GM12891 (cell line): ENCODE results near the gene CD164.

Source experiments
- DNase-seq: peaks from one replicate; pipeline ENCODE4 v3.0.0; 2011; ENCODE audit warnings: low spot score; ENCODE audit not compliant: insufficient read length
- FAIRE-seq: peaks from 2 replicates; lab custom pipeline; 2011; peaks lifted over from hg19 to GRCh38; lab: Jason Lieb, UNC
- PAX5 ChIP-seq: IDR thresholded peaks from 2 replicates; pipeline ENCODE4 v1.6.1; 2011; ENCODE audit warnings: low read length, moderate library complexity, mild to moderate bottlenecking; ENCODE audit not compliant: insufficient read depth, severe bottlenecking
- POLR2A ChIP-seq: IDR thresholded peaks from 2 replicates; pipeline ENCODE4 v1.6.1; 2011; ENCODE audit warnings: low read depth, low read length, control low read depth
- POLR2AphosphoS5 ChIP-seq: IDR thresholded peaks from 2 replicates; pipeline ENCODE4 v1.6.1; 2011; ENCODE audit warnings: low read depth, low read length, control low read depth
- POU2F2 ChIP-seq: IDR thresholded peaks from 2 replicates; pipeline ENCODE4 v1.6.1; 2011; ENCODE audit warnings: low read depth, mild to moderate bottlenecking, control low read depth, low read length, moderate library complexity
- SPI1 ChIP-seq: IDR thresholded peaks from 2 replicates; pipeline ENCODE4 v1.6.1; 2011; ENCODE audit warnings: low read depth, low read length, control low read depth
- TAF1 ChIP-seq: IDR thresholded peaks from 2 replicates; pipeline ENCODE4 v1.6.1; 2011; ENCODE audit warnings: low read depth, low read length, control low read depth

Gene CD164

GRCh38 chr6:109332748-109333147, 49.5 kb downstream of the CD164 start:
- TF ChIP-seq PAX5 (no peak), POU2F2 (no peak), POLR2A (no peak), POLR2AphosphoS5 (no peak), TAF1 (no peak), SPI1 (no peak)
- DNase-seq (no peak), FAIRE-seq (no peak)

DNA sequence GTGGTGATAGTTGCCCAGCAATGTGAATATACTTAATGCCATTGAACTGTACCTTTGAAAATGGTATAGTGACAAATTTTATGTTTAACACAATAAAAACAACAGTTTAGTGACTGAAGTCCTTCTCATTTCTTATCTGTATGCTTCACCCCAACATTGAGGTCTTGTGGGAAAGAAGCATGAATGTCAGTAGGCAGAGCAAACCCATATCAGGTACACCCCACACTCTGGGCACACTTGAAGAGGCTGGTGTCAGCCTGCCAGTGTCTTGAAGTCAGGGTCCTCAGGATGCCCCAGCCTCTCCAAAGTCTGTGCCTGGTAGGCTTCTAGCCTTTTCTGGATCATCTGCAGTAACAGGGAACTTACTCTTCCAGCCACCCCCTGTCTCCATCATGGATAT, 51.2 kb downstream of the CD164 start:
- TF ChIP-seq POLR2AphosphoS5 (no peak), PAX5 (no peak)
- DNase-seq (no peak), FAIRE-seq (no peak)

DNA sequence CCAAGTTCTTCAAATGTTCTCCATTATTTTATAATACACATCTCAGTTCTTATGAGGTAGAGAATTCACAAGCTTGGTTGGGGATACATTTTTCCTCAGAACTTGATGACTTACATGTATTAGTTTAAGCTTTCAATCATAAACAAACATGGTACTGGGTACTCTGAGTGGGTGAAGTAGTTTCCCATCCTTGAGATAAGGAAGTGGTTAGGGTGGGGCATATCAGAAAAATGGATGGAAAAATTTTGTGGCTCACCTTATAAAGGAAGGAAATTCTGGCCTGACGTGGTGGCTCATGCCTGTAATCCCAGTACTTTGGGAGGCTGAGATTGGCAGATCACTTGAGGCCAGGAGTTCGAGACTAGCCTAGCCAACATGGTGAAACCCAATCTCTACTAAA, 52.0 kb downstream of the CD164 start:
- TF ChIP-seq POLR2A (no peak), POU2F2 (no peak), TAF1 (no peak), PAX5 (no peak), SPI1 (no peak), POLR2AphosphoS5 (no peak)
- DNase-seq (no peak), FAIRE-seq (no peak)

DNA sequence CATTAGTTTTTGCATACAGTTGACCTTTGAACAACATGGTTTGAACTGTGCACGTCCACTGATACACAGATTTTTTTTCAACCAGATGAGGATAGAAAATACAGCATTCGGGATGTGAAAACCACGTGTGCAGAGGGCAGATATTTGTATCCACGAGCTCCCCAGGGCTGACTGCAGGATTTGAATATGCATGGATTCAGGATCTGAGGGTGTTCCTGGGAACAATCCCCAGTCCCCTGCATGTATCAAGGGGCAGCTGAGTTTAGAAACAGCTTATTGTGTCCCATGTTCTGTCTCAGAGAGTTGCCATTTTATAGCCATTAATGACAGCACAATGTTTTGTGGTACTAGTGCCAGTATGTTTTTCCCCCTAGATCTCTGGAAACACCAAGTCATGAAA, 53.6 kb downstream of the CD164 start:
- no peak for TF ChIP-seq TAF1
- TF ChIP-seq PAX5: no peak
- no peak for TF ChIP-seq POLR2AphosphoS5
- TF ChIP-seq POU2F2: no peak
- no peak for TF ChIP-seq POLR2A
- no peak for TF ChIP-seq SPI1
- no peak for FAIRE-seq

GRCh38 chr6:109327959-109328358, 54.3 kb downstream of the CD164 start:
- TF ChIP-seq PAX5 (no peak), TAF1 (no peak), POU2F2 (no peak), SPI1 (no peak), POLR2A (no peak), POLR2AphosphoS5 (no peak)
- FAIRE-seq (no peak), DNase-seq (no peak)

More for the DNA sequence above, 53.6 kb downstream of the CD164 start:
- no peak for DNase-seq

DNA sequence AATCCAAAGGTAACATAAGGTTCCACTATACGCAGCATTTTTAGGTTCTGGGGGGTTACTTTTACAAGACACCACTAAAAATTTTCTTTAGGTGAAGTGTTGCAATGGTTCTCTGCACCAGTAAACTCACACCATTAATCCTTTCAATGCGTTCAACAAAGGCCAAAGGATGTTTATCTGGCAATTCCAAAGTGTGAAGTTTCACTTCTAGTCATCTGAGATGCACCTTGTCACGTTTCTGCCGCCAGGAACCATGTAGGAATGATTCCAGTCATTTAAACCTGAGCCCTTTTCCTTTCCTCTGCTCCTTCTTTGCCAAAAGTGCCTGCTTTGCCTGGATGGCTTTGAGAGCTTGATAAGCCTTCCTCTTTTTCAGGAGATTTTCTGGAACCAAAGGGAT, 54.8 kb downstream of the CD164 start:
- DNase-seq (no peak), FAIRE-seq (no peak)
- no peak for TF ChIP-seq POU2F2

- TF ChIP-seq POLR2AphosphoS5: no peak
- TF ChIP-seq TAF1: no peak
- TF ChIP-seq POLR2A: no peak
- TF ChIP-seq POU2F2: no peak
- TF ChIP-seq PAX5: no peak
- TF ChIP-seq SPI1: no peak
- DNase-seq (no peak), FAIRE-seq (no peak)
These were observed 55.9 kb downstream of the CD164 start for GRCh38 chr6:109326351-109326750.

- FAIRE-seq: no peak
- TF ChIP-seq POLR2AphosphoS5 (no peak), POU2F2 (no peak), PAX5 (no peak), SPI1 (no peak), TAF1 (no peak), POLR2A (no peak)
- no peak for DNase-seq
These were observed 56.9 kb downstream of the CD164 start for GRCh38 chr6:109325400-109325801.

DNA sequence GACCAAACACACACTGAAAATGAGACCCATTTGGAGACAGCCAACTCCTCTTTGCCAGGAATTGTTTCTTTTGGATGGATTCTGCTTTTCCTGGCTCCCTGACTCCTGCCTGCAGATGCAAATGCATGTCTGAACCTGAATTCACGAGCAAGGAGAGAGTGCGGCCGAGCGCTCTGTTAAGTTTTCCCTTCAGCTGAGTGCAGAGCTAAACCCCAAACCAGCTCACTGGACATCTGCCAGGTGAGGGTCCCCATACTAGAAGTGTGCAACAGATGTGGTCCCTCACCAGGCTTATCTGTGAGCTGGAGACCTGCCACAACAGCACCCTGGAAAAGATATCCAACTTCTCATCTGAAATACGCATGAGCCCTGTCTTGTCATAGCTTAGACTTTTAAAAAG, 59.0 kb downstream of the CD164 start:
- DNase-seq: no peak
- TF ChIP-seq SPI1: no peak
- no peak for TF ChIP-seq TAF1
- TF ChIP-seq POLR2A: no peak
- FAIRE-seq: no peak

DNA sequence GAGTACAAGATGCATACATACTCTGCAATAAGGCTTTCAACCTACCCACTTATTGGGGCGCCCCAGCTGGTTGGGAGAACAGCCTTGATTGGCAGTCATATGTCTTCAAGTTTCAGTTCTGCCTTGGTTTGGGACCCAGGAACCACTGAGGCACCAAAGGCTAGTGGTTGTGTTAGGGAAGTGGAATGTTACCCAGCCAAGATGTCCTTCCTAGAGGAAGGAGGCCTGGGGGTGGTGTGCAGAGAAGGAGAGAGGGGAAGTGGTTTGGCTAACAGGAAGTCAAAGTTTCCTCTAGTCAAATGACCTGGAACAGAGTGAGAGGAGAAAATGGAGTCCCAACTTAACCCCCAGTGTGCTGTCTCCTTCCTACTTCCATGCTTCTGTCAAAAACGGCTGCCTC, 59.4 kb downstream of the CD164 start:
- peak; percentile 78 for FAIRE-seq

GRCh38 chr6:109321752-109322151, 60.5 kb downstream of the CD164 start:
- FAIRE-seq (no peak), DNase-seq (no peak)
- TF ChIP-seq POU2F2 (no peak), POLR2AphosphoS5 (no peak), SPI1 (no peak), PAX5 (no peak), TAF1 (no peak), POLR2A (no peak)

More for the DNA sequence above, 59.4 kb downstream of the CD164 start:
- TF ChIP-seq SPI1 (peak; percentile 72), POU2F2 (no peak)
- DNase-seq: no peak
